ENCODE measurements around the gene ZNF439.

DNA sequence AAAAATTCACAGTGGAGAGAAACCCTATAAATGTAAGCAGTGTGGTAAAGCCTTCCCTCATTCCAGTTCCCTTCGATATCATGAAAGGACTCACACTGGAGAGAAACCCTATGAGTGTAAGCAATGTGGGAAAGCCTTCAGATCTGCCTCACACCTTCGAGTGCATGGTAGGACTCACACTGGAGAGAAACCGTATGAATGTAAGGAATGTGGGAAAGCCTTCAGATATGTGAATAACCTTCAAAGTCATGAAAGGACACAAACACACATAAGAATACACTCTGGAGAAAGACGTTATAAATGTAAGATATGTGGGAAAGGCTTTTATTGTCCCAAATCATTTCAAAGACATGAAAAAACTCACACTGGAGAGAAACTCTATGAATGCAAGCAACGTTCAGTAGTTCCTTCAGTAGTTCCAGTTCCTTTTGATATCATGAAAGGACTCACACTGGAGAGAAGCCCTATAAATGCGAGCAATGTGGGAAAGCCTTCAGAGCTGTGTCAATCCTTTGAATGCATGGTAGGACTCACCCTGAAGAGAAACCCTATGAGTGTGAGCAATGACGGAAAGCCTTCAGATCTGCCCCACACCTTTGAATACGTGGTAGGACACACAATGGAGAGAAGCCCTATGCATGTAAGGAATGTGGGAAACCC, 16.1 kb upstream of the ZNF439 start:
- TF ChIP-seq, protein P1, sequence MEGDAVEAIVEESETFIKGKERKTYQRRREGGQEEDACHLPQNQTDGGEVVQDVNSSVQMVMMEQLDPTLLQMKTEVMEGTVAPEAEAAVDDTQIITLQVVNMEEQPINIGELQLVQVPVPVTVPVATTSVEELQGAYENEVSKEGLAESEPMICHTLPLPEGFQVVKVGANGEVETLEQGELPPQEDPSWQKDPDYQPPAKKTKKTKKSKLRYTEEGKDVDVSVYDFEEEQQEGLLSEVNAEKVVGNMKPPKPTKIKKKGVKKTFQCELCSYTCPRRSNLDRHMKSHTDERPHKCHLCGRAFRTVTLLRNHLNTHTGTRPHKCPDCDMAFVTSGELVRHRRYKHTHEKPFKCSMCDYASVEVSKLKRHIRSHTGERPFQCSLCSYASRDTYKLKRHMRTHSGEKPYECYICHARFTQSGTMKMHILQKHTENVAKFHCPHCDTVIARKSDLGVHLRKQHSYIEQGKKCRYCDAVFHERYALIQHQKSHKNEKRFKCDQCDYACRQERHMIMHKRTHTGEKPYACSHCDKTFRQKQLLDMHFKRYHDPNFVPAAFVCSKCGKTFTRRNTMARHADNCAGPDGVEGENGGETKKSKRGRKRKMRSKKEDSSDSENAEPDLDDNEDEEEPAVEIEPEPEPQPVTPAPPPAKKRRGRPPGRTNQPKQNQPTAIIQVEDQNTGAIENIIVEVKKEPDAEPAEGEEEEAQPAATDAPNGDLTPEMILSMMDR (IDR thresholded peaks at IDR 0.05): no peak
- TF ChIP-seq EZH2phosphoT487 (IDR thresholded peaks at IDR 0.05): no peak
